Metanephros (tissue), 2 donors: Measurements from ENCODE around the gene LRRN4. TPM values are rescaled to one million over a fixed set of nuclear protein-coding genes. Genes with fewer than 3 reads are reported as not detected.

Source experiments
- small RNA-seq: library from RNA; depleted of rRNA; stranded (forward); fragments of <200 nt; gene quantifications from one replicate; pipeline ENCODE3, GENCODE V24; 2014; ENCODE audit warnings: low replicate concordance
- total RNA-seq: library from RNA; depleted of rRNA; stranded (reverse); fragments of >200 nt; gene quantifications from one replicate; pipeline ENCODE4 v1.2.3, GENCODE V29; 2014

Gene LRRN4
- total RNA-seq, result 15.2 TPM

GRCh38 chr20:6053776-6054688 is at the start of gene LRRN4:
Gene LRRN4 (minus strand): TSS chr20:6054060. CDS start chr20:6052799, 1,261 bp downstream.

Small RNA genes within 50 kb of the gene (small RNA-seq; reads per million reads assigned to genes)
- gene RN7SL498P, result not detected

Other genes starting within 250 kb of the LRRN4 start
- 2.5 TPM for gene CHGB, start 142.6 kb downstream of the LRRN4 start, total RNA-seq
- gene TRMT6, start 103.5 kb downstream of the LRRN4 start, total RNA-seq, result 6.1 TPM
- 8.5 TPM for gene MCM8, start 103.4 kb downstream of the LRRN4 start, total RNA-seq
- 45.0 TPM for gene CRLS1, start 47.9 kb downstream of the LRRN4 start, total RNA-seq
- gene FERMT1, start 69.0 kb upstream of the LRRN4 start, total RNA-seq, result 5.4 TPM